ENCODE results near the gene NT5DC4. TPM values are rescaled to one million over a fixed set of nuclear protein-coding genes. Genes with fewer than 3 reads are reported as not detected.
A peak's percentile ranks its signal among the peaks of the same experiment; 100 is the strongest.

NT5DC4 gene
- polyA plus RNA-seq, 1 experiment, result not detected

- TF ChIP-seq, protein P1, sequence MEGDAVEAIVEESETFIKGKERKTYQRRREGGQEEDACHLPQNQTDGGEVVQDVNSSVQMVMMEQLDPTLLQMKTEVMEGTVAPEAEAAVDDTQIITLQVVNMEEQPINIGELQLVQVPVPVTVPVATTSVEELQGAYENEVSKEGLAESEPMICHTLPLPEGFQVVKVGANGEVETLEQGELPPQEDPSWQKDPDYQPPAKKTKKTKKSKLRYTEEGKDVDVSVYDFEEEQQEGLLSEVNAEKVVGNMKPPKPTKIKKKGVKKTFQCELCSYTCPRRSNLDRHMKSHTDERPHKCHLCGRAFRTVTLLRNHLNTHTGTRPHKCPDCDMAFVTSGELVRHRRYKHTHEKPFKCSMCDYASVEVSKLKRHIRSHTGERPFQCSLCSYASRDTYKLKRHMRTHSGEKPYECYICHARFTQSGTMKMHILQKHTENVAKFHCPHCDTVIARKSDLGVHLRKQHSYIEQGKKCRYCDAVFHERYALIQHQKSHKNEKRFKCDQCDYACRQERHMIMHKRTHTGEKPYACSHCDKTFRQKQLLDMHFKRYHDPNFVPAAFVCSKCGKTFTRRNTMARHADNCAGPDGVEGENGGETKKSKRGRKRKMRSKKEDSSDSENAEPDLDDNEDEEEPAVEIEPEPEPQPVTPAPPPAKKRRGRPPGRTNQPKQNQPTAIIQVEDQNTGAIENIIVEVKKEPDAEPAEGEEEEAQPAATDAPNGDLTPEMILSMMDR (IDR thresholded peaks at IDR 0.05; ENCODE audit: insufficient read depth, low read depth, low read length), result no peak
- Histone ChIP-seq H3K4me3 (ENCODE audit: low read depth, low read length) (no peak overlapping the region), H3K36me3 (ENCODE audit: control insufficient read depth, insufficient read depth, low read length) (no peaks in the 10 kb centered on the region), H3K27me3 (ENCODE audit: control insufficient read depth, insufficient read depth, low read length) (no peaks in the 10 kb centered on the region)
- no peak for DNase-seq (ENCODE audit: low read depth)
- CTCF ChIA-PET, result interaction anchor here (1.0 to 11.5 kb wide), 4 partner anchors 96 to 242 kb away, joined by 3 to 251 read pairs (median 120); no protein-coding TSS in a partner anchor
- POLR2A ChIA-PET, result no interaction called here
Observed at GRCh38 chr2:112722816-112723546, 2.2 kb downstream of the NT5DC4 start.

DNA sequence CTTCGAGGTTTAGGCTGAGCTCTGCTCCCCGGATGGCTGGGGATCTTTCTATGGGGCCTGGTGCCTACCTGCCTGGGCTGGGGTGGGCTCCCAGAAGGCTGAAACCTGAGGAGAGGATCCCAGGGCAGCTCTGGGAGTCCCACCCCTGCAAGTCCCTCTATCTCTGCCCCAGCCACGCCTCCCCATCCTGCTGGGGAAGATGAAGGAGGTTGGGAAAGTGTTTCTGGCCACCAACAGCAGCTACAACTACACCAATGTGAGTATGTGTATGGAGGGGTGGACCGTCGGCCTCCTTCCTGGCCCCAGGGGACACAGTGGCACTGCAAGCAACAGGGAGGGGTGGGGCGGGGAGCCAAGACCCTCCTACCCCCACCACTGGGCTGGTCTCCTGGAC is 2.7 kb downstream of the NT5DC4 start:
- Histone ChIP-seq H3K4me3 (ENCODE audit: low read depth, low read length) (no peak overlapping the region), H3K36me3 (ENCODE audit: control insufficient read depth, insufficient read depth, low read length) (no peaks in the 10 kb centered on the region), H3K27me3 (ENCODE audit: control insufficient read depth, insufficient read depth, low read length) (no peaks in the 10 kb centered on the region)
- CTCF ChIA-PET, result interaction anchor here (8.9 to 11.5 kb wide), 2 partner anchors 96 to 125 kb away, joined by 238 to 251 read pairs; no protein-coding TSS in a partner anchor
- POLR2A ChIA-PET, result no interaction called here
- TF ChIP-seq, protein P1 (IDR thresholded peaks at IDR 0.05; ENCODE audit: insufficient read depth, low read depth, low read length), result no peak
- DNase-seq (ENCODE audit: low read depth), result no peak

DNA sequence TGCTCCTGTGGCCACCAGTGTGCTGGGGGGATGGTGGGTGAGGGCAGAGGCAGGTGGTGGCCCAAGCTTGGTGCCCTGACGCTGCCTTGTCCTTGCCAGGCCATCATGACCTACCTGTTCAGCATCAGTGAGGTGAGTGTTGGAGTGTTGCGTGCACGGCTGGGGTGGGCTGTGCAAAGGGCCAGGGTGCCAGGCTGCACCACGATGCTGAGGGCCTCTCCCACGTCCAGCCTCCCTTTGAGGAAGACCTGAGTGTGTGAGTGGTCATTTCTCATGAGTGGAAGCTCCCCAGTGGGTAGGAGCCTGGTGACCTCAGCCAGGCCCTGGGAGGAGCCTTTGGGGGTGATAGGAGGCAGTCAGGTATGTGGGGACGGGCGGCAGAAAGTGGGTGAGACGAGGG is 3.2 kb downstream of the NT5DC4 start:
- no peak for DNase-seq (ENCODE audit: low read depth)
- Histone ChIP-seq H3K36me3 (ENCODE audit: control insufficient read depth, insufficient read depth, low read length) (no peaks in the 10 kb centered on the region), H3K27me3 (ENCODE audit: control insufficient read depth, insufficient read depth, low read length) (no peaks in the 10 kb centered on the region), H3K4me3 (ENCODE audit: low read depth, low read length) (no peak overlapping the region)
- CTCF ChIA-PET, result interaction anchor here (1.6 to 11.5 kb wide), 3 partner anchors 97 to 139 kb away, joined by 7 to 251 read pairs (median 238); partner anchors contain the start of gene CHCHD5
- TF ChIP-seq, protein P1 (IDR thresholded peaks at IDR 0.05; ENCODE audit: insufficient read depth, low read depth, low read length), result no peak
- POLR2A ChIA-PET, result no interaction called here

DNA sequence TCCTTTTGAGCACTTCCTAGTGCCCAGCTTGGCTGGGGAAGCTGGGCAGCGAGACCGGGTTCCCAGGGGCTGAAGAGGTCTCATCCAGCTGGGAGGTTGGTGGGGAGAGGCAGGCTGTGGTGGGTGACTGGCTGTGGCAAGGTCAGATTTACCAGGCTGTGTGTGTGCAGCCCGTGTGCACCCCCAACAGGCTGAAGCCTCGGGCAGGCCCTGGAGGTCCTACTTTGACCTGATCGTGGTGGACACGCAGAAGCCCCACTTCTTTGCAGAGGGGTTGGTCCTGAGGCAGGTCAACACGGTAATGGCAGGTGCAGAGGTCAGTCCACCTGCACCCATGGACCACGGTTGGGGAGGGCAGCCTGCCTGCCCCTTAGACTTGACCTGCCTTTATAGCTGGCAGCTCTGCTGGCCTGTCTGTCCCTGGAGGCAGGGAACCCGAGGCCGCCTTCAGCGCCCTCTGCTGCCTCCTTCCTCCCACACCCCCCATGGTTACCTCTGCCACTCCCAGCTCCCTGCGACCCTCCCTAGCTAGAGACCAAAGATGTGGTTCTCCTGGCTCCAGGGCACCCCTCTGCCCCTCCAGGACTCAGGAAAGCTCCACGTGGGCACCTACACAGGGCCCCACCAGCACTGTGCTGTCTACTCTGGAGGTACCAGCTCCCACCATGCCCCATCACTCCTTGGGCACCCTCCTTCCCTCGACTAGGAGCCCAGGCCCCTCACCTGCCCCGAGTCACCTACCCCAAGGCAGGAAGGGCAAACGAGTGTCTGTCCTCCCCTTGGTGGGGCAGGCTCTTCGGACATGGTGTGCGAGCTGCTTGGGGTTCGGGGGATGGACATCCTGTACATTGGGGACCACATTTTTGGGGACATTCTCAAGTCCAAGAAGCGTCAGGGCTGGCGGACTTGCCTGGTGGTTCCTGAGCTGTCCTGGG is 4.0 kb downstream of the NT5DC4 start:
- H3K36me3 ChIP-seq (ENCODE audit: control insufficient read depth, insufficient read depth, low read length), result no peaks in the 10 kb centered on the region
- no peak for DNase-seq (ENCODE audit: low read depth)
- H3K27me3 ChIP-seq (ENCODE audit: control insufficient read depth, insufficient read depth, low read length), result no peaks in the 10 kb centered on the region
- CTCF ChIA-PET, result interaction anchor here (0.7 to 11.5 kb wide), 21 partner anchors 10 to 217 kb away, joined by 3 to 251 read pairs (median 9); partner anchors contain the start of gene CHCHD5
- POLR2A ChIA-PET, result no interaction called here
- TF ChIP-seq, protein P1 (IDR thresholded peaks at IDR 0.05; ENCODE audit: insufficient read depth, low read depth, low read length), result peak; percentile 37; the same call in 1 of the 2 replicates
- H3K4me3 ChIP-seq (ENCODE audit: low read depth, low read length), result no peak overlapping the region

Data from BJ (cell line).